ENCODE data around the gene KRTAP20-4. TPM values are rescaled to one million over a fixed set of nuclear protein-coding genes. Genes with fewer than 3 reads are reported as not detected.

The KRTAP20-4 gene
- total RNA-seq, 1 experiment from 2014 or later: not detected

DNA sequence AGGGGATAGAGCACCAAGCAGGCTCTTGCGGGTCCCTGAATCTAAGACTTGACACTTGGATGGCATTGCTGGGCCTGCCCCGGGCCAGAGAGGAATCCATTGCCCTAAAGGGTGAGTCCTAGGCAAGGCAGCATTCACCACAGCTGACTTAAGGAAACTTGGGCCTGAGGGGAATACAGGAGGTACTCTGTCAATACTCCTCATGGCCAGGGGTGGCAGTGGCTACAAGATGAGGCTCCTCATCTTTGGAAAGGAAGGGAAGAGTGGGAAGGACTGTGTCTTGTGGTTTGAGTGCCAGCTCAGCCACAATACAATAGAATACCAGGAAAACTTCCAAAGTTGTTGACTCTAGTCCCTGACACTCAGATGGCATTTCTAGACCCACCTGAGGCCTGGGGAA, 14.5 kb upstream of the KRTAP20-4 start:
- intact Hi-C loops (cut with micrococcal nuclease; ENCODE audit: unreplicated experiment): no loop called here
- Histone ChIP-seq H3K9me3 (ENCODE audit: low read depth, low read length, poor library complexity, severe bottlenecking) (peaks cover 11% of the 10 kb centered on the region), H3K4me1 (ENCODE audit: insufficient read depth, low read length, poor library complexity, severe bottlenecking) (no peaks in the 10 kb centered on the region), H3K27me3 (replicated peaks; ENCODE audit: insufficient read depth, low read depth, low read length, poor library complexity) (no peaks in the 10 kb centered on the region), H3K36me3 (ENCODE audit: insufficient read depth, low read length, poor library complexity, severe bottlenecking) (no peaks in the 10 kb centered on the region), H3K27ac (ENCODE audit: low read depth, low read length, poor library complexity, severe bottlenecking) (no peak overlapping the region), H3K4me3 (ENCODE audit: low read depth, low read length, poor library complexity, severe bottlenecking) (no peak overlapping the region)
- no TSS peak for BruUV-seq (replicated peaks)
- ChIA-PET POLR2A (ENCODE audit: low non-redundant PET) (no interaction called here), CTCF (no interaction called here)
- no peak for DNase-seq (ENCODE audit: low spot score)
- TF ChIP-seq, protein P1, sequence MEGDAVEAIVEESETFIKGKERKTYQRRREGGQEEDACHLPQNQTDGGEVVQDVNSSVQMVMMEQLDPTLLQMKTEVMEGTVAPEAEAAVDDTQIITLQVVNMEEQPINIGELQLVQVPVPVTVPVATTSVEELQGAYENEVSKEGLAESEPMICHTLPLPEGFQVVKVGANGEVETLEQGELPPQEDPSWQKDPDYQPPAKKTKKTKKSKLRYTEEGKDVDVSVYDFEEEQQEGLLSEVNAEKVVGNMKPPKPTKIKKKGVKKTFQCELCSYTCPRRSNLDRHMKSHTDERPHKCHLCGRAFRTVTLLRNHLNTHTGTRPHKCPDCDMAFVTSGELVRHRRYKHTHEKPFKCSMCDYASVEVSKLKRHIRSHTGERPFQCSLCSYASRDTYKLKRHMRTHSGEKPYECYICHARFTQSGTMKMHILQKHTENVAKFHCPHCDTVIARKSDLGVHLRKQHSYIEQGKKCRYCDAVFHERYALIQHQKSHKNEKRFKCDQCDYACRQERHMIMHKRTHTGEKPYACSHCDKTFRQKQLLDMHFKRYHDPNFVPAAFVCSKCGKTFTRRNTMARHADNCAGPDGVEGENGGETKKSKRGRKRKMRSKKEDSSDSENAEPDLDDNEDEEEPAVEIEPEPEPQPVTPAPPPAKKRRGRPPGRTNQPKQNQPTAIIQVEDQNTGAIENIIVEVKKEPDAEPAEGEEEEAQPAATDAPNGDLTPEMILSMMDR (conservative IDR thresholded peaks at IDR 0.05; ENCODE audit: low read depth, low read length): no peak
- TF ChIP-seq EZH2 (IDR thresholded peaks at IDR 0.05; ENCODE audit: borderline replicate concordance, low read depth, low read length, poor library complexity, severe bottlenecking): no peak

DNA sequence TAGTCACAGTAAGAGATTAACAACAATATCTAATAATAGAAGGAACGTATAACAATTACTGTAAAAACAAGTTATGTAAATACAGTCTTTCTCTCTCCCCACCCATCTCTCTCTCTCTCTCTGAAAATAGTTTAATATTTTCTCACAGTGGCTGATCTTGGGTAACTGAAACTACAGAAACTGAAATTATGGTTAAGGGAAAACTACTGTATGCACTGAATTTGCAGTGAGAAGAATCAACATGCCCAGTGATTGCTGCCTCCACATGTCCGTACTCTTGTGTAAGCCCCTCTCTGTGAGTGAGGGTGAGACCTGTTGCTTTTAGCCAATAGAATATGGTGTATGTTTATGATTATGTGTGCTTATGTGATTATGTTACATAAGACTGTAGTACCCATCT, 8.3 kb upstream of the KRTAP20-4 start:
- CTCF ChIA-PET: no interaction called here
- Histone ChIP-seq H3K27me3 (replicated peaks; ENCODE audit: insufficient read depth, low read depth, low read length, poor library complexity) (no peaks in the 10 kb centered on the region), H3K4me1 (ENCODE audit: insufficient read depth, low read length, poor library complexity, severe bottlenecking) (no peaks in the 10 kb centered on the region), H3K36me3 (ENCODE audit: insufficient read depth, low read length, poor library complexity, severe bottlenecking) (no peaks in the 10 kb centered on the region), H3K4me3 (ENCODE audit: low read depth, low read length, poor library complexity, severe bottlenecking) (no peak overlapping the region), H3K9me3 (ENCODE audit: low read depth, low read length, poor library complexity, severe bottlenecking) (no peaks in the 10 kb centered on the region), H3K27ac (ENCODE audit: low read depth, low read length, poor library complexity, severe bottlenecking) (no peak overlapping the region)
- TF ChIP-seq, protein P1 (conservative IDR thresholded peaks at IDR 0.05; ENCODE audit: low read depth, low read length): no peak
- intact Hi-C loops (cut with micrococcal nuclease; ENCODE audit: unreplicated experiment): no loop called here
- no TSS peak for BruUV-seq (replicated peaks)
- DNase-seq (ENCODE audit: low spot score): no peak
- POLR2A ChIA-PET (ENCODE audit: low non-redundant PET): no interaction called here

DNA sequence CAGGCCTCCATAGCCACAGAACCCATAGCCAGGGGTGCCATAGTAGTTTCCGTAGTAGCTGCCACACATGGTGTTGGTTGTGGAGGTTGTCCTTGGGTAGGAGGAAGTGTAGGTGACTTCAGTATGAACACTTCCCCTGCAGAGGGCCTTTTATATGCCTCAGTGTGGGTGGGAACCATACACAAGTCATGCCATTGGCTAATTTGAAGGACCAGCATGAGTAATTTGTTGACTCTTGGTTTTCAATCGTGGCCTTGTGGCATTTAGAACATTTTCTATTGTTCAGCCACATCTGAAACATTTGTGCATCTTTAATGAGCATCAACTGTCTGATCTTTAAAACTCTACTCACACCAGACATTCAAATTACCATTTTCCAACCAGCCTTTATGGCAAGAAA, 6.6 kb upstream of the KRTAP20-4 start, which contains the start of gene KRTAP6-1:
Gene KRTAP6-1, minus strand, starts transcription at position 95 of the 400 bp plus-strand sequence. Its CDS starts 26 bp downstream, at position 69.
- Histone ChIP-seq H3K36me3 (ENCODE audit: insufficient read depth, low read length, poor library complexity, severe bottlenecking) (no peaks in the 10 kb centered on the region), H3K27me3 (replicated peaks; ENCODE audit: insufficient read depth, low read depth, low read length, poor library complexity) (no peaks in the 10 kb centered on the region), H3K27ac (ENCODE audit: low read depth, low read length, poor library complexity, severe bottlenecking) (no peak within 1 kb of the TSS), H3K4me1 (ENCODE audit: insufficient read depth, low read length, poor library complexity, severe bottlenecking) (no peaks in the 10 kb centered on the region), H3K4me3 (ENCODE audit: low read depth, low read length, poor library complexity, severe bottlenecking) (no peak within 1 kb of the TSS), H3K9me3 (ENCODE audit: low read depth, low read length, poor library complexity, severe bottlenecking) (no peaks in the 10 kb centered on the region)
- TF ChIP-seq, protein P1 (conservative IDR thresholded peaks at IDR 0.05; ENCODE audit: low read depth, low read length): no peak
- no peak for TF ChIP-seq EZH2 (IDR thresholded peaks at IDR 0.05; ENCODE audit: borderline replicate concordance, low read depth, low read length, poor library complexity, severe bottlenecking)
- intact Hi-C loops (cut with micrococcal nuclease; ENCODE audit: unreplicated experiment): no loop called here
- CTCF ChIA-PET: no interaction called here
- BruUV-seq (replicated peaks): no TSS peak
- DNase-seq (ENCODE audit: low spot score): no peak
- POLR2A ChIA-PET (ENCODE audit: low non-redundant PET): interaction anchor here (0.5 kb wide), 1 partner anchor 1667 kb away, joined by 3 read pairs; no protein-coding TSS in a partner anchor
